Neural cell (in vitro differentiated cells): ENCODE data around the gene C5AR1. TPM values are rescaled to one million over a fixed set of nuclear protein-coding genes. Genes with fewer than 3 reads are reported as not detected.
A peak's percentile ranks its signal among the peaks of the same experiment; 100 is the strongest.

Experiments
- H2AFZ ChIP-seq: fragments of 200-600, 300-800 bp; sonication (generic), shearing (Covaris generic); 2 replicates; pipeline ENCODE4 v1.6.0; 2014; ENCODE audit warnings: low read depth, mild to moderate bottlenecking, antibody characterized with exemption, low read length, moderate library complexity
- H3F3A ChIP-seq: fragments of 200-600 bp; shearing (Covaris generic); 2 replicates; pipeline ENCODE4 v1.6.1; 2016; ENCODE audit warnings: mild to moderate bottlenecking, moderate library complexity, mixed read lengths, antibody characterized with exemption, low read length; ENCODE audit not compliant: insufficient read depth, poor library complexity, severe bottlenecking
- H3K27ac ChIP-seq: fragments of 200-600, 300-800 bp; sonication (generic), shearing (Covaris generic); 2 replicates; pipeline ENCODE4 v1.5.1; 2014; ENCODE audit warnings: mild to moderate bottlenecking, low read length, moderate library complexity
- H3K27me3 ChIP-seq: fragments of 300-800, 200-600 bp; sonication (generic), shearing (Covaris generic); 2 replicates; pipeline ENCODE4 v1.6.0; 2014; ENCODE audit warnings: mild to moderate bottlenecking, low read depth, low read length, moderate library complexity; ENCODE audit not compliant: insufficient read depth
- H3K36me3 ChIP-seq: fragments of 300-800, 200-600 bp; sonication (generic), shearing (Covaris generic); 2 replicates; pipeline ENCODE4 v1.5.1; 2014; ENCODE audit warnings: mild to moderate bottlenecking, antibody characterized with exemption, low read length, moderate library complexity; ENCODE audit not compliant: insufficient read depth
- H3K4me2 ChIP-seq: fragments of 300-800, 200-600 bp; sonication (generic), shearing (Covaris generic); 2 replicates; pipeline ENCODE4 v1.6.0; 2014; ENCODE audit warnings: mild to moderate bottlenecking, low read length
- H3K4me3 ChIP-seq: fragments of 300-800, 200-600 bp; sonication (generic), shearing (Covaris generic); 2 replicates; pipeline ENCODE4 v1.5.1; 2014; ENCODE audit warnings: mild to moderate bottlenecking, low read length, moderate library complexity
- H3K79me2 ChIP-seq: fragments of 200-600 bp; shearing (Covaris generic); replicated peaks from 2 replicates; pipeline ENCODE4 v1.6.0; 2014; ENCODE audit warnings: mild to moderate bottlenecking, low read length, moderate library complexity; ENCODE audit not compliant: insufficient read depth
- H3K9ac ChIP-seq: fragments of 300-800, 200-600 bp; sonication (generic), shearing (Covaris generic); 2 replicates; pipeline ENCODE4 v1.6.1; 2016; ENCODE audit warnings: mild to moderate bottlenecking, low read length, mixed read lengths
- H3K9me2 ChIP-seq: fragments of 200-600 bp; shearing (Covaris generic); 2 replicates; pipeline ENCODE4 v1.6.1; 2016; ENCODE audit warnings: mild to moderate bottlenecking, low read length, mixed read lengths; ENCODE audit not compliant: insufficient read depth
- H3K9me3 ChIP-seq: fragments of 200-600, 300-800 bp; sonication (generic), shearing (Covaris generic); 2 replicates; pipeline ENCODE4 v1.6.1; 2016; ENCODE audit warnings: mild to moderate bottlenecking, mixed run types, low read length, moderate library complexity, mixed read lengths
- H4K20me1 ChIP-seq: fragments of 200-600 bp; shearing (Covaris generic); 2 replicates; pipeline ENCODE4 v1.6.1; 2016; ENCODE audit warnings: mild to moderate bottlenecking, mixed run types; ENCODE audit not compliant: insufficient read depth
- EP300 ChIP-seq: fragments of 450-650 bp; conservative IDR thresholded peaks from 2 replicates; pipeline ENCODE4 v1.6.1; 2014; ENCODE audit warnings: antibody characterized with exemption, mild to moderate bottlenecking, moderate library complexity; ENCODE audit not compliant: poor library complexity, severe bottlenecking
- EZH2 ChIP-seq: fragments of 200-600, 300-800 bp; shearing (Covaris generic), sonication (generic); IDR thresholded peaks from 2 replicates; pipeline ENCODE4 v1.6.1; 2014; ENCODE audit warnings: antibody characterized with exemption, low read length, borderline replicate concordance, mild to moderate bottlenecking; ENCODE audit not compliant: insufficient read depth, poor library complexity, severe bottlenecking
- MXI1 ChIP-seq: fragments of 450-650 bp; conservative IDR thresholded peaks from 2 replicates; pipeline ENCODE4 v1.6.1; 2014; ENCODE audit warnings: antibody characterized with exemption, mild to moderate bottlenecking; ENCODE audit not compliant: poor library complexity, severe bottlenecking
- POLR2AphosphoS5 ChIP-seq: IDR thresholded peaks from 2 replicates; pipeline ENCODE4 v1.6.1; 2012
- RAD21 ChIP-seq: fragments of 450-650 bp; conservative IDR thresholded peaks from 2 replicates; pipeline ENCODE4 v1.6.1; 2014; ENCODE audit warnings: antibody characterized with exemption, mild to moderate bottlenecking, moderate library complexity
- SMC3 ChIP-seq: fragments of 450-650 bp; conservative IDR thresholded peaks from 2 replicates; pipeline ENCODE4 v1.6.1; 2014; ENCODE audit warnings: antibody characterized with exemption, mild to moderate bottlenecking, moderate library complexity; ENCODE audit not compliant: poor library complexity
- TAF1 ChIP-seq: IDR thresholded peaks from 2 replicates; pipeline ENCODE4 v1.6.1; 2012; ENCODE audit warnings: low read depth
- polyA plus RNA-seq: library from polyadenylated mRNA; depleted of rRNA; stranded (reverse); fragments of >200 nt; gene quantifications from 2 replicates; pipeline ENCODE4 v1.2.3, GENCODE V29; 2014
- TF ChIP-seq, protein P1 (sequence below): fragments of 450-650 bp; IDR thresholded peaks from 2 replicates; pipeline ENCODE4 v1.5.1; 2014; ENCODE audit warnings: antibody characterized with exemption, mild to moderate bottlenecking, moderate library complexity; ENCODE audit not compliant: poor library complexity, severe bottlenecking
- TF ChIP-seq, protein P2 (sequence below): IDR thresholded peaks from 2 replicates; pipeline ENCODE4 v1.6.1; 2012; ENCODE audit warnings: borderline replicate concordance

Gene C5AR1
- polyA plus RNA-seq, 1 donor from 2014 or later, result not detected

DNA sequence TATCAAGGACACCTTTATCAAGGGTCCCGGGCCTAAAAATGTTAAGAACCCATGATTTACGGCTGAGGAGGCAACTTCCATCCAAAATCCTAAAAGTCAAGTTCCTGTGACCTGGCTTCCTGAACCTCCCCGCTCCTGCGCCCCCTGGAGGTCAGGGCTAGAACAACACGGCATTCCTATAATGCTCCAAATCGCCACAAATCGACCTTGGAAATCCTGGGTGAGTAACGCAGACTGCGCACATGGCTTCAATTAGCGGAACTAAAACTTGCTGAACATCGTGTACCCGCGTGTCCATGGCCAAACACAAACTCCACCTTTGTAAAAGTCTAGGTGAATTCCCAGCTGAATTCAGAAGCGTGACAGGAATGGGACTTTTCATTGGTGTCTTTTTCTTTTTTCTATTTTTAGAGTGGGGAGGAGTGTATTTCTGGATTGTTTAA is 4.3 kb upstream of the C5AR1 start:
- no peaks in the 10 kb centered on the region for H3K9me3 ChIP-seq
- H3K36me3 ChIP-seq, result no peaks in the 10 kb centered on the region
- H3K4me2 ChIP-seq, result no peak overlapping the region
- H2AFZ ChIP-seq, result no peak overlapping the region
- no peaks in the 10 kb centered on the region for H3K9me2 ChIP-seq
- H3K4me3 ChIP-seq, result no peak overlapping the region
- no peak overlapping the region for H3K27ac ChIP-seq
- H3F3A ChIP-seq, result no peaks in the 10 kb centered on the region
- no peaks in the 10 kb centered on the region for H4K20me1 ChIP-seq
- TF ChIP-seq, protein P1, sequence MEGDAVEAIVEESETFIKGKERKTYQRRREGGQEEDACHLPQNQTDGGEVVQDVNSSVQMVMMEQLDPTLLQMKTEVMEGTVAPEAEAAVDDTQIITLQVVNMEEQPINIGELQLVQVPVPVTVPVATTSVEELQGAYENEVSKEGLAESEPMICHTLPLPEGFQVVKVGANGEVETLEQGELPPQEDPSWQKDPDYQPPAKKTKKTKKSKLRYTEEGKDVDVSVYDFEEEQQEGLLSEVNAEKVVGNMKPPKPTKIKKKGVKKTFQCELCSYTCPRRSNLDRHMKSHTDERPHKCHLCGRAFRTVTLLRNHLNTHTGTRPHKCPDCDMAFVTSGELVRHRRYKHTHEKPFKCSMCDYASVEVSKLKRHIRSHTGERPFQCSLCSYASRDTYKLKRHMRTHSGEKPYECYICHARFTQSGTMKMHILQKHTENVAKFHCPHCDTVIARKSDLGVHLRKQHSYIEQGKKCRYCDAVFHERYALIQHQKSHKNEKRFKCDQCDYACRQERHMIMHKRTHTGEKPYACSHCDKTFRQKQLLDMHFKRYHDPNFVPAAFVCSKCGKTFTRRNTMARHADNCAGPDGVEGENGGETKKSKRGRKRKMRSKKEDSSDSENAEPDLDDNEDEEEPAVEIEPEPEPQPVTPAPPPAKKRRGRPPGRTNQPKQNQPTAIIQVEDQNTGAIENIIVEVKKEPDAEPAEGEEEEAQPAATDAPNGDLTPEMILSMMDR, result peak; percentile 61
- TF ChIP-seq RAD21, result no peak
- no peaks in the 10 kb centered on the region for H3K27me3 ChIP-seq
- no peak overlapping the region for H3K9ac ChIP-seq
- no peaks in the 10 kb centered on the region for H3K79me2 ChIP-seq

DNA sequence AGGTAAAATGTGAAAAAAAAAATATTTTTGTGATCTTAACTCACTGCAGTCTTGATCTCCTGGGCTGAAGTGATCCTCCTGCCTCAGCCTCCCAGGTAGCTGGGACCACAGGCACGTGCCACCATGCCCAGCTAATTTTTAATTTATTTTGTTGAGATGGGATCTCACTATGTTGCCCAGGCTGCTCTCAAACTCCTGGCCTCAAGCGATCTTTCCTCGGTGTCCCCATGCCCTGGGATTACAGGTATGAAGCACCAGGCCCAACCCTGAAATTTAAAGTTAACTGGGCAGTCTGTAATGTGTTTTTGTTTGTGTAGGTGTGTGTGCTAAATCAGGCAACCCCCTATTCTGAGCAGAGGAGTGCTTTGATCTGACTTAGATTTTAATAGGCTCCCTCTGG is 3.4 kb upstream of the C5AR1 start:
- H3K9me2 ChIP-seq, result no peaks in the 10 kb centered on the region
- H3K9ac ChIP-seq, result no peak overlapping the region
- H3F3A ChIP-seq, result no peaks in the 10 kb centered on the region
- H3K27ac ChIP-seq, result no peak overlapping the region
- no peak overlapping the region for H3K4me3 ChIP-seq
- TF ChIP-seq POLR2AphosphoS5 (no peak), EZH2 (no peak), EP300 (no peak), MXI1 (no peak), RAD21 (no peak), TAF1 (no peak), SMC3 (no peak)
- TF ChIP-seq, protein P2, sequence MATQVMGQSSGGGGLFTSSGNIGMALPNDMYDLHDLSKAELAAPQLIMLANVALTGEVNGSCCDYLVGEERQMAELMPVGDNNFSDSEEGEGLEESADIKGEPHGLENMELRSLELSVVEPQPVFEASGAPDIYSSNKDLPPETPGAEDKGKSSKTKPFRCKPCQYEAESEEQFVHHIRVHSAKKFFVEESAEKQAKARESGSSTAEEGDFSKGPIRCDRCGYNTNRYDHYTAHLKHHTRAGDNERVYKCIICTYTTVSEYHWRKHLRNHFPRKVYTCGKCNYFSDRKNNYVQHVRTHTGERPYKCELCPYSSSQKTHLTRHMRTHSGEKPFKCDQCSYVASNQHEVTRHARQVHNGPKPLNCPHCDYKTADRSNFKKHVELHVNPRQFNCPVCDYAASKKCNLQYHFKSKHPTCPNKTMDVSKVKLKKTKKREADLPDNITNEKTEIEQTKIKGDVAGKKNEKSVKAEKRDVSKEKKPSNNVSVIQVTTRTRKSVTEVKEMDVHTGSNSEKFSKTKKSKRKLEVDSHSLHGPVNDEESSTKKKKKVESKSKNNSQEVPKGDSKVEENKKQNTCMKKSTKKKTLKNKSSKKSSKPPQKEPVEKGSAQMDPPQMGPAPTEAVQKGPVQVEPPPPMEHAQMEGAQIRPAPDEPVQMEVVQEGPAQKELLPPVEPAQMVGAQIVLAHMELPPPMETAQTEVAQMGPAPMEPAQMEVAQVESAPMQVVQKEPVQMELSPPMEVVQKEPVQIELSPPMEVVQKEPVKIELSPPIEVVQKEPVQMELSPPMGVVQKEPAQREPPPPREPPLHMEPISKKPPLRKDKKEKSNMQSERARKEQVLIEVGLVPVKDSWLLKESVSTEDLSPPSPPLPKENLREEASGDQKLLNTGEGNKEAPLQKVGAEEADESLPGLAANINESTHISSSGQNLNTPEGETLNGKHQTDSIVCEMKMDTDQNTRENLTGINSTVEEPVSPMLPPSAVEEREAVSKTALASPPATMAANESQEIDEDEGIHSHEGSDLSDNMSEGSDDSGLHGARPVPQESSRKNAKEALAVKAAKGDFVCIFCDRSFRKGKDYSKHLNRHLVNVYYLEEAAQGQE, result no peak
- TF ChIP-seq, protein P1, result no peak
- H3K36me3 ChIP-seq, result no peaks in the 10 kb centered on the region
- H3K4me2 ChIP-seq, result no peak overlapping the region
- no peak overlapping the region for H2AFZ ChIP-seq
- H4K20me1 ChIP-seq, result no peaks in the 10 kb centered on the region
- no peaks in the 10 kb centered on the region for H3K9me3 ChIP-seq
- H3K27me3 ChIP-seq, result no peaks in the 10 kb centered on the region
- no peaks in the 10 kb centered on the region for H3K79me2 ChIP-seq
